Neural cell (in vitro differentiated cells): Measurements from ENCODE around the gene NUBPL. TPM values are rescaled to one million over a fixed set of nuclear protein-coding genes. Genes with fewer than 3 reads are reported as not detected.

ENCODE experiments used
- H2AFZ ChIP-seq: fragments of 200-600, 300-800 bp; sonication (generic), shearing (Covaris generic); 2 replicates; pipeline ENCODE4 v1.6.0; 2014; ENCODE audit warnings: low read depth, mild to moderate bottlenecking, antibody characterized with exemption, low read length, moderate library complexity
- H3F3A ChIP-seq: fragments of 200-600 bp; shearing (Covaris generic); 2 replicates; pipeline ENCODE4 v1.6.1; 2016; ENCODE audit warnings: mild to moderate bottlenecking, moderate library complexity, mixed read lengths, antibody characterized with exemption, low read length; ENCODE audit not compliant: insufficient read depth, poor library complexity, severe bottlenecking
- H3K27ac ChIP-seq: fragments of 200-600, 300-800 bp; sonication (generic), shearing (Covaris generic); 2 replicates; pipeline ENCODE4 v1.5.1; 2014; ENCODE audit warnings: mild to moderate bottlenecking, low read length, moderate library complexity
- H3K27me3 ChIP-seq: fragments of 300-800, 200-600 bp; sonication (generic), shearing (Covaris generic); 2 replicates; pipeline ENCODE4 v1.6.0; 2014; ENCODE audit warnings: mild to moderate bottlenecking, low read depth, low read length, moderate library complexity; ENCODE audit not compliant: insufficient read depth
- H3K36me3 ChIP-seq: fragments of 300-800, 200-600 bp; sonication (generic), shearing (Covaris generic); 2 replicates; pipeline ENCODE4 v1.5.1; 2014; ENCODE audit warnings: mild to moderate bottlenecking, antibody characterized with exemption, low read length, moderate library complexity; ENCODE audit not compliant: insufficient read depth
- H3K4me2 ChIP-seq: fragments of 300-800, 200-600 bp; sonication (generic), shearing (Covaris generic); 2 replicates; pipeline ENCODE4 v1.6.0; 2014; ENCODE audit warnings: mild to moderate bottlenecking, low read length
- H3K4me3 ChIP-seq: fragments of 300-800, 200-600 bp; sonication (generic), shearing (Covaris generic); 2 replicates; pipeline ENCODE4 v1.5.1; 2014; ENCODE audit warnings: mild to moderate bottlenecking, low read length, moderate library complexity
- H3K79me2 ChIP-seq: fragments of 200-600 bp; shearing (Covaris generic); replicated peaks from 2 replicates; pipeline ENCODE4 v1.6.0; 2014; ENCODE audit warnings: mild to moderate bottlenecking, low read length, moderate library complexity; ENCODE audit not compliant: insufficient read depth
- H3K9ac ChIP-seq: fragments of 300-800, 200-600 bp; sonication (generic), shearing (Covaris generic); 2 replicates; pipeline ENCODE4 v1.6.1; 2016; ENCODE audit warnings: mild to moderate bottlenecking, low read length, mixed read lengths
- H3K9me2 ChIP-seq: fragments of 200-600 bp; shearing (Covaris generic); 2 replicates; pipeline ENCODE4 v1.6.1; 2016; ENCODE audit warnings: mild to moderate bottlenecking, low read length, mixed read lengths; ENCODE audit not compliant: insufficient read depth
- H3K9me3 ChIP-seq: fragments of 200-600, 300-800 bp; sonication (generic), shearing (Covaris generic); 2 replicates; pipeline ENCODE4 v1.6.1; 2016; ENCODE audit warnings: mild to moderate bottlenecking, mixed run types, low read length, moderate library complexity, mixed read lengths
- H4K20me1 ChIP-seq: fragments of 200-600 bp; shearing (Covaris generic); 2 replicates; pipeline ENCODE4 v1.6.1; 2016; ENCODE audit warnings: mild to moderate bottlenecking, mixed run types; ENCODE audit not compliant: insufficient read depth
- CTCF ChIP-seq: fragments of 450-650 bp; IDR thresholded peaks from 2 replicates; pipeline ENCODE4 v1.5.1; 2014; ENCODE audit warnings: antibody characterized with exemption, mild to moderate bottlenecking, moderate library complexity; ENCODE audit not compliant: poor library complexity, severe bottlenecking
- EP300 ChIP-seq: fragments of 450-650 bp; conservative IDR thresholded peaks from 2 replicates; pipeline ENCODE4 v1.6.1; 2014; ENCODE audit warnings: antibody characterized with exemption, mild to moderate bottlenecking, moderate library complexity; ENCODE audit not compliant: poor library complexity, severe bottlenecking
- EZH2 ChIP-seq: fragments of 200-600, 300-800 bp; shearing (Covaris generic), sonication (generic); IDR thresholded peaks from 2 replicates; pipeline ENCODE4 v1.6.1; 2014; ENCODE audit warnings: antibody characterized with exemption, low read length, borderline replicate concordance, mild to moderate bottlenecking; ENCODE audit not compliant: insufficient read depth, poor library complexity, severe bottlenecking
- MXI1 ChIP-seq: fragments of 450-650 bp; conservative IDR thresholded peaks from 2 replicates; pipeline ENCODE4 v1.6.1; 2014; ENCODE audit warnings: antibody characterized with exemption, mild to moderate bottlenecking; ENCODE audit not compliant: poor library complexity, severe bottlenecking
- POLR2AphosphoS5 ChIP-seq: IDR thresholded peaks from 2 replicates; pipeline ENCODE4 v1.6.1; 2012
- RAD21 ChIP-seq: fragments of 450-650 bp; conservative IDR thresholded peaks from 2 replicates; pipeline ENCODE4 v1.6.1; 2014; ENCODE audit warnings: antibody characterized with exemption, mild to moderate bottlenecking, moderate library complexity
- SMC3 ChIP-seq: fragments of 450-650 bp; conservative IDR thresholded peaks from 2 replicates; pipeline ENCODE4 v1.6.1; 2014; ENCODE audit warnings: antibody characterized with exemption, mild to moderate bottlenecking, moderate library complexity; ENCODE audit not compliant: poor library complexity
- TAF1 ChIP-seq: IDR thresholded peaks from 2 replicates; pipeline ENCODE4 v1.6.1; 2012; ENCODE audit warnings: low read depth
- polyA plus RNA-seq: library from polyadenylated mRNA; depleted of rRNA; stranded (reverse); fragments of >200 nt; gene quantifications from 2 replicates; pipeline ENCODE4 v1.2.3, GENCODE V29; 2014
- TF ChIP-seq, protein P1 (sequence below): IDR thresholded peaks from 2 replicates; pipeline ENCODE4 v1.6.1; 2012; ENCODE audit warnings: borderline replicate concordance

NUBPL gene
- polyA plus RNA-seq, 1 donor from 2014 or later, result 3.1 TPM

GRCh38 chr14:31596342-31597095 is 35.3 kb downstream of the NUBPL start:
- Histone ChIP-seq H3K9me3 (no peaks in the 10 kb centered on the region), H3K4me3 (no peak overlapping the region), H4K20me1 (no peaks in the 10 kb centered on the region), H3K27ac (no peak overlapping the region), H3K9me2 (no peaks in the 10 kb centered on the region), H3F3A (no peaks in the 10 kb centered on the region), H2AFZ (no peak overlapping the region), H3K36me3 (no peaks in the 10 kb centered on the region), H3K79me2 (no peaks in the 10 kb centered on the region), H3K9ac (no peak overlapping the region), H3K27me3 (no peaks in the 10 kb centered on the region), H3K4me2 (no peak overlapping the region)
- TF ChIP-seq MXI1, result no peak
- TF ChIP-seq EZH2, result no peak
- TF ChIP-seq SMC3, result no peak
- no peak for TF ChIP-seq TAF1
- no peak for TF ChIP-seq RAD21
- no peak for TF ChIP-seq POLR2AphosphoS5
- TF ChIP-seq, protein P1, sequence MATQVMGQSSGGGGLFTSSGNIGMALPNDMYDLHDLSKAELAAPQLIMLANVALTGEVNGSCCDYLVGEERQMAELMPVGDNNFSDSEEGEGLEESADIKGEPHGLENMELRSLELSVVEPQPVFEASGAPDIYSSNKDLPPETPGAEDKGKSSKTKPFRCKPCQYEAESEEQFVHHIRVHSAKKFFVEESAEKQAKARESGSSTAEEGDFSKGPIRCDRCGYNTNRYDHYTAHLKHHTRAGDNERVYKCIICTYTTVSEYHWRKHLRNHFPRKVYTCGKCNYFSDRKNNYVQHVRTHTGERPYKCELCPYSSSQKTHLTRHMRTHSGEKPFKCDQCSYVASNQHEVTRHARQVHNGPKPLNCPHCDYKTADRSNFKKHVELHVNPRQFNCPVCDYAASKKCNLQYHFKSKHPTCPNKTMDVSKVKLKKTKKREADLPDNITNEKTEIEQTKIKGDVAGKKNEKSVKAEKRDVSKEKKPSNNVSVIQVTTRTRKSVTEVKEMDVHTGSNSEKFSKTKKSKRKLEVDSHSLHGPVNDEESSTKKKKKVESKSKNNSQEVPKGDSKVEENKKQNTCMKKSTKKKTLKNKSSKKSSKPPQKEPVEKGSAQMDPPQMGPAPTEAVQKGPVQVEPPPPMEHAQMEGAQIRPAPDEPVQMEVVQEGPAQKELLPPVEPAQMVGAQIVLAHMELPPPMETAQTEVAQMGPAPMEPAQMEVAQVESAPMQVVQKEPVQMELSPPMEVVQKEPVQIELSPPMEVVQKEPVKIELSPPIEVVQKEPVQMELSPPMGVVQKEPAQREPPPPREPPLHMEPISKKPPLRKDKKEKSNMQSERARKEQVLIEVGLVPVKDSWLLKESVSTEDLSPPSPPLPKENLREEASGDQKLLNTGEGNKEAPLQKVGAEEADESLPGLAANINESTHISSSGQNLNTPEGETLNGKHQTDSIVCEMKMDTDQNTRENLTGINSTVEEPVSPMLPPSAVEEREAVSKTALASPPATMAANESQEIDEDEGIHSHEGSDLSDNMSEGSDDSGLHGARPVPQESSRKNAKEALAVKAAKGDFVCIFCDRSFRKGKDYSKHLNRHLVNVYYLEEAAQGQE, result no peak
- no peak for TF ChIP-seq CTCF
- no peak for TF ChIP-seq EP300

GRCh38 chr14:31605702-31606101 is 44.5 kb downstream of the NUBPL start:
- no peaks in the 10 kb centered on the region for H4K20me1 ChIP-seq
- no peak overlapping the region for H3K27ac ChIP-seq
- H3K9me2 ChIP-seq, result no peaks in the 10 kb centered on the region
- H3K79me2 ChIP-seq, result no peaks in the 10 kb centered on the region
- no peak overlapping the region for H3K4me3 ChIP-seq
- no peak overlapping the region for H3K9ac ChIP-seq
- H3K27me3 ChIP-seq, result no peaks in the 10 kb centered on the region
- no peaks in the 10 kb centered on the region for H3K9me3 ChIP-seq
- no peak for TF ChIP-seq POLR2AphosphoS5
- TF ChIP-seq CTCF, result no peak
- TF ChIP-seq SMC3, result no peak
- TF ChIP-seq EZH2, result no peak
- no peak for TF ChIP-seq RAD21
- TF ChIP-seq TAF1, result no peak
- TF ChIP-seq, protein P1, result no peak
- TF ChIP-seq MXI1, result no peak
- TF ChIP-seq EP300, result no peak
- H3K36me3 ChIP-seq, result no peaks in the 10 kb centered on the region
- no peaks in the 10 kb centered on the region for H3F3A ChIP-seq
- no peak overlapping the region for H2AFZ ChIP-seq
- no peak overlapping the region for H3K4me2 ChIP-seq
